GM19035 (cell line): ENCODE data around the gene HIBCH.
"Not testable (repeated sequence)": the region's sequence is repeated elsewhere in the genome, so short reads cannot be mapped to it uniquely, and the experiment has no call there.

Experiments used
- ATAC-seq: cut with Tn5 transposase; IDR thresholded peaks from one replicate; pipeline ENCODE4 v1.9.1; 2021; ENCODE audit not compliant: unreplicated experiment

The HIBCH gene

DNA sequence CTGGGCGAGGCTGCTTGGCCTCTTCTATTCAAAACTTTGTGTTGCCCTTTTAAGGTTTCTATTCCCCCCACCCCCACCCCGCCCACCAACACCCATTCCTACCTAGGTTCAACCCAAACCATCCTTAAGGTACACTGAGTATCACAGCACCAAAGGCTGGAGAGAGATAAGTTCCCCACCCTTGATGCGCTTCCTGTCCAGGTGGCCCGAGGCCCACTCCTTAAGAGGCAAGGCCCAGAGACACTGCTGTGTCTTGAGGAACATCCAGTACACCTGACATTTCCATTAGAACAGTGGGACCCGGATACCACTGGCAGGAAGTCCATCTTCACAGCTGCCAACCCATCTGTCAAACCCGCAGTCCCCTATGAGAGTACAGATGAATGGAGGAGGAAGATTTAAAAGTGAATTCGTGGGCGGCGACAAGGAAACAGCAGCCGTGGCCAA lies 23.5 kb upstream of the HIBCH start:
- ATAC-seq: no peak

DNA sequence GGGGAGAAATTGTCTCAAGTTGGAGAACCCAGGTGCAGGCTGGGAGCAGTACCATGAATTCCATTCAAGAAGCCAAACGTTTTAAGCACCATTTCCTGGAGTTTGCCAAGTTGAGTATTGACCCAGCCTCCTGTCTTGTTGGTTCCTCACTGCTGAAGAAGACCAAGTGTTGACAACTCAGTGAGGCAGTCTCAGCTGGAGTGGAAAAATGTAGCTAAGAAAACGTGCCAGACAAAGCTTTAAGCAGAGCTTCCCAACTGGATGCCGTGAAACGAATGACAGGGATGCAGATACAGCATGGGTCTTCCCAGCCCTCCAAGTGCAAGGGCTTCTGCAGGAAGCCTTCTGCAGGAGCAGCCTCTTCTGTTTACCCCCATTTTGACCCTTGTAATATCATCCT lies 23.0 kb upstream of the HIBCH start:
- no peak for ATAC-seq

- no peak for ATAC-seq
Observed at GRCh38 chr2:190340369-190340768, 20.7 kb upstream of the HIBCH start.

DNA sequence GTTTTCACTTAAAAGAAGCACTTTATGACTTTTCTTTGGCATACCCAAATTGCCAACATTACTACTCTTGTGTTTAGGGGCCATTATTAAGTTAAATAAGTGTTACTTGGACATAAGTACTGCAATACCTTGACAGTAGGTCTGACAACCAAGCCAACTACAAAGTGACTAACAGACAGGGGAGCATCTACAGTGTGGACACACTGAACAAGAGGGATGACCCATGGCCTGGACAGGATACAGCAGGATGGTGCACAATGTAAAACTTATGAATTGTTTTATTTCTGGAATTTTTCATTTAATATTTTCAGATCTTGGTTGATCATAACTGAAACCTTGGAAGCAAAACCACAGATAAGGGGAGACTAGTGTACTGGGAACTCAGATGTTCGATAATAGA lies 19.8 kb upstream of the HIBCH start:
- no peak for ATAC-seq

DNA sequence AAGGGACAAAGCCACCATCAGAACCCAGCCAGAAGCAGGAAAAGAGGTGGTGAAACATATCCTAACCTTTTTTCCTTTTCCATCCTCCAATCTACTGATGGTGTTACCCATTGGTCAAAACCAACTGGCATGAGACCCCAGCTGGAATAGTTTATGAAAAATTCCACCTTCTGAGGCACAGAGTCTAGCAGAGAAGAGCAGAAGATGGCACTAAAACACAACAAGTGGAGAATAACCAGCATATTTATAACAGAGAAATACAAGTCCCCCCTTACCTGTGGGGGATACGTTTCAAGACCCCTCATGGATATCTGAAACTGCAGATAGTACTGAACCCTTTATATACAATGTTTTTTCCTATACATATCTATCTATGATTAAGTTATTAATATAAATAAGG lies 18.8 kb upstream of the HIBCH start:
- ATAC-seq: no peak

DNA sequence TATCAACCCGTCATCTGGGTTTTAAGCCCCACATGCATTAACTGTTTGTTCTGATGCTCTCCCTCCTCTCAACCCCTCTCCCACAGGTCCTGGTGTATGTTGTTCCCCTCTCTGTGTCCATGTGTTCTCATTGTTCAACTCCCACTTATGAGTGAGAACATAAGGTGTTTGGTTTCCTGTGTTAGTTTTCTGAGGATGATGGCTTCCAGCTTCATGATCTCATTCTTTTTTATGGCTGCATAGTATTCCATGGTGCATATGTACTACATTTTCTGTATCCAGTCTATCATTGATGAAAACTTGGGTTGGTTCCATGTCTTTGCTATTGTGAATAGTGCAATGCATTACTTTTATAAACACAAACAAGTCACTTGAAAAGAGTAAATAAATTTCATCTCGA lies 16.8 kb upstream of the HIBCH start:
- ATAC-seq: no peak

GRCh38 chr2:190335584-190335983 lies 16.0 kb upstream of the HIBCH start:
- not testable (repeated sequence) for ATAC-seq

- no peak for ATAC-seq
Observed at GRCh38 chr2:190335225-190335559, 15.6 kb upstream of the HIBCH start.

- ATAC-seq: no peak
Observed at GRCh38 chr2:190334479-190335224, 15.0 kb upstream of the HIBCH start.

- no peak for ATAC-seq
Observed at GRCh38 chr2:190333928-190334327, 14.3 kb upstream of the HIBCH start.

- ATAC-seq: no peak
Observed at GRCh38 chr2:190333395-190333794, 13.8 kb upstream of the HIBCH start.

DNA sequence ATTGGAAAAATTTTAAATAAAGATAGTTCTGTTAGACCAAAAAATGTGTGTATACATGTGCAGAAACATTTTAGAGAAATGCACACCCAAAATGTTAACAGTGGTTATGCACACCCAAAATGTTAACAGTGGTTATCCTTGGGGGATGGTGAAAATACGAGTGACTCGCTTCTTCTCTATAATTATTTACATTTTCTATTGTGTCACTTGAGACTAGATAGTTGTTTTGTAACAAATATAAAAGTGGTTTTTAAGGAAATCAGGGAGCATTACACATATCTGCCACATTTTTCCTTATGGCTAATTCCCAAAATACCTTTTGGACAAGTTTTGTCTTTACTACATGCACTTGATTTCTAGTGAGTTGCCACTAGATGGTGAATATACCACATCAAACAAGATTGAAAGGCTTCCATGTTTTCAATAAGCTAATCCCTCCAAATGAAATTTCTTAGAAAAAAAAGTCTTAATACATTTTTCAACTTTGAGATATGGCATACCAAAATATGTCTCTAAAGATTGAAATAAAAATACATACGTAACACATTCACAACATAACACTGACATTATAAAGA lies 9.0 kb upstream of the HIBCH start:
- no peak for ATAC-seq

GRCh38 chr2:190327867-190328572 lies 8.4 kb upstream of the HIBCH start:
- ATAC-seq: no peak

- ATAC-seq: no peak
Observed at GRCh38 chr2:190325588-190325987, 6.0 kb upstream of the HIBCH start.

DNA sequence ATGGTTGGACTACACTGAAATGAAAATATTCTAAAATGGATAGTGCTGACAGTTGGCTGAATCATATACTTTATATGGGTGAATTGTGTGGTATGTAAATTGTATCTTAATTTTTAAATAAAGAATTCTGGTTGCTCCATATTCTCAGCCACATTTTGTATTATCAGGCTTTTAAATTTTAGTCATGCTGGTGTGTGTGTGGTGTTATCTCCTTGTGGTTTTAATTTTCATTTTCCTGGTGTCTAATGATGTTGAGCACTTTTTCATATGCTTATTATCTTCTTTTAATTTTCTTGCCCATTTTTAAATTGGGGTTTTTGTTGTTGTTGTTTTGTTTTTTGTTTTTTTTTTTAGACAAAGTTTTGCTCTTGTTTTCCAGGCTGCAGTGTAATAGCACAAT lies 3.8 kb upstream of the HIBCH start:
- ATAC-seq: no peak

- ATAC-seq: no peak
Observed at GRCh38 chr2:190320696-190321095, 1.1 kb upstream of the HIBCH start.

GRCh38 chr2:190318931-190319554 lies 583 bp downstream of the HIBCH start:
- peak; percentile 37 for ATAC-seq

- ATAC-seq: no peak
Observed at GRCh38 chr2:190318514-190318913, 1.1 kb downstream of the HIBCH start.

DNA sequence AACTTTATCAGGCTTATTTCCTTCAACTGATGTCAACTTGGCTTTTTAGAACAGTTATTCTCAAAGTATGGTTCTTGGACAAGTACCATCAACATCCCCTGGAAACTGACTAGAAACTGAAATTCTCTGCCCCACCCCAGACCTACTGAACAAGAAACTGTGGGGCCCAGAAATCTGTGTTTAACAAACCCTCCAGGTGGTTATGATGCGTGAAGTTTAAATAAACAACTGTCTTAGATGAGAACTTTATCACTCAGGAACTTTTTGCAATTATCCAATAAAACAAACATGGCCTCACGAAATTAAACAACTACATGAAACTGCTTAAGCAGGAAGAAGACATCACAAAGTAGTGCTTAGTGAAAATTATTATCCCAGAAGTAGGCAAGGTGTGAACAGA lies 4.4 kb downstream of the HIBCH start:
- ATAC-seq: no peak

DNA sequence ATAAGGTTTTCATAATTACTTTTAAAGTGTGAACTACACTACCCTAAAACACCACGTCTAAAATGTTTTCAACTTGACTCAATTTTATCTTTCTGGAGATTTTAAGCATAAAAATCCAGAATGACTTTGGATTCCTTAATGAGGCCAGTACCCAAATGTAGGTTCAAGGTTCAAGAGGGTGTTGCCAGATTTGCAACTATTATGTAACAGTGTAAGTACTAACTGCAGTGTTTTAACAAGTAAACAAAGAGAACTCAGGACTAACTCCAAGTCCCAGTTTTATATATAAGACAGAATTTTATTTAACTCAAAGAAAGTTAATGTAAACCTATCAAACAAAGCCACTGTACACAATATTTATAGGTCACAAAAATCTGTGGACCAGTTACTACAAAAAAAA lies 5.7 kb downstream of the HIBCH start:
- ATAC-seq: no peak

- not testable (repeated sequence) for ATAC-seq
Observed at GRCh38 chr2:190312635-190313025, 7.0 kb downstream of the HIBCH start.
